Measurements from ENCODE around the gene EFCAB6. TPM values are rescaled to one million over a fixed set of nuclear protein-coding genes. Genes with fewer than 3 reads are reported as not detected.
A peak's percentile ranks its signal among the peaks of the same experiment; 100 is the strongest.

EFCAB6 gene
- 1.2 and 1.7 TPM in 2 replicates for total RNA-seq (2014; rRNA removed)
- polyA plus RNA-seq (2012): 0.51 TPM

GRCh38 chr22:43812149-43812842 is at the start of gene EFCAB6:
Gene EFCAB6, minus strand, starts transcription at chr22:43812305. Its CDS starts 29,987 bp downstream, at chr22:43782318.
- DNase-seq (ENCODE audit: low read depth): peak; percentile 88

- DNase-seq (ENCODE audit: low read depth): peak; percentile 24
These were observed 49.4 kb upstream of the EFCAB6 start for GRCh38 chr22:43861529-43861928.

DNA sequence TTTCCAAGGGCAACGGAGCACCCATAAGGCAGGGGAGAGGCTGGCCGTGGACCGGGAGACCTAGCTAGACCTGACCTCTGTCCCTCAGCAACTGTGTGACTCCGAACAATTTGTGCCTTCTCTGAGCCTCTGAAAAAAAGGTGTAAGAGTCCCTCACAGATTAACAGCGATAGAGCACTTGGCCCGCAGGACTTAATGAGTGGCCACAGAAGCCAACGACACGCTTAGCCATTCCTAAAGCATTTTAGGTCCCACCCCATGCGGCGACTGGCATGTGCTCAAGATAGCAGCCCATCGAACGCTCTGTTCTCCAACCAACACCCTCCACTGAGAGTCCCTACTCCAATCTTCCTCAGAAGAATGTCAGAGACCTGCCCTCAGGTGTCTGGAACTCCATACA is 48.7 kb upstream of the EFCAB6 start:
- no peak for DNase-seq (ENCODE audit: low read depth)

- no peak for DNase-seq (ENCODE audit: low read depth)
These were observed 48.0 kb upstream of the EFCAB6 start for GRCh38 chr22:43860126-43860525.

- DNase-seq (ENCODE audit: low read depth): no peak
These were observed 47.5 kb upstream of the EFCAB6 start for GRCh38 chr22:43859621-43860020.

GRCh38 chr22:43859176-43859575 is 47.1 kb upstream of the EFCAB6 start:
- DNase-seq (ENCODE audit: low read depth): no peak

DNA sequence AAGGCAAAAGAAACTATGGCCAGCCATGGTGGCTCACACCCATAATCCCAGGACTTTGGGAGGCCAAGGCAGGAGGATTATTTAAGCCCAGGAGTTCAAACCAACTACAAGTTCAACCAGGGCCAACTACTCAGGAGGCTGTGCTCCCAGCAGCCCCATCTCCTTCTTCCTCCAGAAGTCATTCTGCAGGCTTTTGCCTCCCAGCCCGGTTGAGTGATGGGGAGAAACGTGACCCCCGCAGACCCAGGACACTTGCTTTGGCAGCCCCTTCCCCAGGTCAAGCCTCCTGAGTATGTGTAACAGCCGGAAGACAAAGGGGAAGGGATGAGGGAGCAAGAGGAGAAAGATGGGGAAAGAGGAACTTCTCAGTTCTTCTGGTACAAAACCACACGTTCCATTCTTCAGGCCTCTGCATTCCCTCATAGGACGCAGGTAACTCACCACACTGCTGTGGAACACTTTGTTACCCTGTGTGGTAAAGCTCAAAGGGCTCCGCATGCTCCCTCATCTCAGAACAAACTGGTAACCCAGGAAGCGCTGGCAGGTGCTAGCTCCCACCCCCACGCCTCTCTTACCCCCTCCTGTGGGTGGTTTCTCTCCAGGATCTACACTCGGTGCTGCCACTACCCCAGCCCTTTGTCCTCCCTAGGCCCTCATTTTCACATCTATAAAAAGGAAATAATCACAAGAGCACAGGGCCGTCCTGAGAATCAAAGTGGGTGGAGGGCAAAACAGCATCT is 46.2 kb upstream of the EFCAB6 start:
- no peak for DNase-seq (ENCODE audit: low read depth)

DNA sequence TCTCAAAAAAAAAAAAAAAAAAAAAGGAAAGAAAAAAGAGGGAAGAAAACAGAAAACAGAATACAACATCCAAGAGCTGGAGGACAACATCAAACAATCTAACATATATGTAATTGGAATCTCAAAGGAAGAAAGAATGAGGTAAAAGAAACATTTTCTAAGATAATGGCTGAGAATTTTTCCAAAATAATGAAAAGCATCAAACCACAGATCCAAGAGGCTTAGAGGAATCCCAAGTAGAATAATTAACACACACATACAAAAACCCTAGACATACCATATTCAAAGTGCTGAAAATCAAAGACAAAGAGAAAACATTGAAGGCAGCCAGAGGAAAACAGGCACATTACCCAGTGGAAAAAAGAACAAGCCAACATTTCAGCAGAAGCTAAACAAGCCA is 45.3 kb upstream of the EFCAB6 start:
- DNase-seq (ENCODE audit: low read depth): no peak

GRCh38 chr22:43855431-43855830 is 43.3 kb upstream of the EFCAB6 start:
- no peak for DNase-seq (ENCODE audit: low read depth)

DNA sequence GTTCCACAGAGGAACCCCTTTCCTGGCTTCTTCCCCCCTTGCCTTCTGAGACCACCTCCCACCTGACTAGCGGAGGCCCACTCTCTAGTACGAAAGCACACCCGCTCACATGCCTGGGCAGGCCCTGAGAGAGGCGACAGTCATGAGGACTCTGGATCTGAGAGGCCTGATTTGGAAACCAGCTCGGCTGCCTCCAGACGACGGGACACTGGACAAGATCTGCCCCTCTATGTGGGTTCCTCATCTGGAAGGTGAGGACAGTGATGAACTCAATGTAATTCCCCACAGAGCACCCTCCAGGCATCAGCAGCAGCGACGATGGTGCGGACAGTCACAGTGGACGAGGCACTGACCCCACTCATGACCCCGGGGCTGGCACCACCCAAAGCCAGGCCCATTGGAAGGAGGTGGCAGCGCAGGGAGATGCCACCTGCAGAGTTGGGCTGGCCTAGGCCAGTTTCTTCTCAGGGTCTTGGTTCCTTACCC is 42.7 kb upstream of the EFCAB6 start:
- DNase-seq (ENCODE audit: low read depth): no peak

GRCh38 chr22:43854121-43854785 is 42.1 kb upstream of the EFCAB6 start:
- DNase-seq (ENCODE audit: low read depth): no peak

DNA sequence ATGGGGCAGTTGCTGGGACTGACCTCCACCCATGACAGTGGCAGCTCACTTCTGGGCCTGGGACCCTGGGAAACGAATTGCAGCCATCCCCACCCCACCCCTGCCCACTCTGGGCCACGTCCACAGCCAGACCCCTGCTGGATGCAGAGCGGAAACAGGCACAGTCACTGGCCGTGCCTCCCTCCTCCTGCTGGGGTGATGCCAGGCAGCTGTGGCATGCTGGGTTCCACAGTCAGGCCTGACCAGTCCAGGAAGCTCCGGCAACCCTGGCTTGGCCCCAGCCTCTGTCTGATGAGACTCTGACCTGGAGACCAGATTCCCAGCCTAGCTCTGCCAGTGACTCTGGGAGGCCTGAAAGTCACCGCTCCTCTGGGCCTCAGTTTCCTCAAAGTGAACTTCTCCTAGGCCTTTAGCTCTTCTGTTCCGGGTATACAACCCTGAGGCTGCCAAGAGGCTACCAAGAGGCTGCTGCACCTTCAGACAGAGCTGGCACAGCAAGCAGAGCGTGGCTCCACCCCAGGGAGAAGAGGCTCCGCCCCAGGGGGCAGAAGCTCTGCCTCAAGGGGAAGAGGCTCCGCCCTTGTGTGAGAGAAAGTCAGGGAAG is 41.3 kb upstream of the EFCAB6 start:
- no peak for DNase-seq (ENCODE audit: low read depth)

GRCh38 chr22:43852573-43853327 is 40.6 kb upstream of the EFCAB6 start:
- DNase-seq (ENCODE audit: low read depth): no peak

- no peak for DNase-seq (ENCODE audit: low read depth)
These were observed 39.8 kb upstream of the EFCAB6 start for GRCh38 chr22:43851979-43852307.

GRCh38 chr22:43851058-43851978 is 39.2 kb upstream of the EFCAB6 start:
- no peak for DNase-seq (ENCODE audit: low read depth)

- no peak for DNase-seq (ENCODE audit: low read depth)
These were observed 38.4 kb upstream of the EFCAB6 start for GRCh38 chr22:43850529-43850928.

DNA sequence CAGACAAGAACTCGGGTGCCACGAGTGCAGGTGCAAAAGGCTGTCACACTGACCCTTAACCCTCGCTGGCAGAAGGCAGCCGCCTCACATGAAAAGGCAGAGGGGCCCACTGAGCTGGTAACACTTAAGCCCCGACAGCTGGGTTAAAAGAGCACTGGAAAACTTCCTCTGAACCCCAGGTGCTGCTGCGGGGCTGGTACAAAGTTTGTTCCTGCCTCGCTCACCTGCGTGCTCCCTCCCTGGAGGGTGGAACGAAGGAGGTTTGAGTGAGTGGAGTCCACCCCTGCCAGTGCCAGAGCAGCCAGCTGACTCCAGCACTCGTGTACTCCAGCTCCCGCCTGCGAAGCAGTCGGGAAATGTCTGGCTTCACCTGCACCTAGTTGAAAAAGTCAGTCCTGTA is 37.6 kb upstream of the EFCAB6 start:
- no peak for DNase-seq (ENCODE audit: low read depth)

- no peak for DNase-seq (ENCODE audit: low read depth)
These were observed 36.5 kb upstream of the EFCAB6 start for GRCh38 chr22:43848366-43849171.

All from LHCN-M2 (cell line).